Sigmoid colon (tissue), 7 donors: ENCODE measurements around the gene GABBR2. TPM values are rescaled to one million over a fixed set of nuclear protein-coding genes. Genes with fewer than 3 reads are reported as not detected.

Source experiments
- DNase-seq: peaks from one replicate; pipeline ENCODE4 v3.0.0-alpha.2; 2019
- H3K27ac ChIP-seq, 4 donors: fragments of 200-600 bp; sonication (generic); one replicate each; pipeline ENCODE4 v1.5.1; 2016 to 2019; ENCODE audit warnings: mild to moderate bottlenecking in 1 of 4
- H3K27me3 ChIP-seq, 3 donors: fragments of 200-600 bp; sonication (generic); one replicate each; pipeline ENCODE4 v1.5.1; 2019; ENCODE audit warnings: mild to moderate bottlenecking in 1 of 3
- H3K36me3 ChIP-seq, 4 donors: fragments of 200-600 bp; sonication (generic); one replicate each; pipeline ENCODE4 v1.5.1; 2016 to 2019
- H3K4me1 ChIP-seq, 4 donors: fragments of 200-600 bp; sonication (generic); one replicate each; pipeline ENCODE4 v1.5.1; 2017 to 2019
- H3K4me3 ChIP-seq, 4 donors: fragments of 200-600 bp; sonication (generic); one replicate each; pipeline ENCODE4 v1.5.1; 2017 to 2019; ENCODE audit warnings: mild to moderate bottlenecking in 2 of 4, moderate library complexity in 1 of 4
- H3K9me3 ChIP-seq, 4 donors: fragments of 200-600 bp in 3 of 4; sonication (generic) in 3 of 4; one replicate each; pipeline versions ENCODE4 v1.5.1 to v1.6.1; 2013 to 2019
- CTCF ChIP-seq, 4 experiments: fragments of 450-650 bp in 3 of 4; fragments of 200-600 bp in 1 of 4; IDR thresholded peaks; one replicate each; pipeline ENCODE4 v1.5.1; 2016 to 2019; ENCODE audit warnings: antibody characterized with exemption in 4 of 4, mild to moderate bottlenecking in 3 of 4, moderate library complexity in 2 of 4
- EP300 ChIP-seq, 4 donors: sonication (generic); formaldehyde crosslinking; IDR thresholded peaks; one replicate each; pipeline ENCODE4 v1.6.1; 2017; ENCODE audit warnings: antibody characterized with exemption in 4 of 4
- POLR2A ChIP-seq, 2 donors: fragments of 450-650 bp; IDR thresholded peaks; one replicate each; pipeline ENCODE4 v1.6.1; 2016; ENCODE audit warnings: antibody characterized with exemption in 2 of 2, mild to moderate bottlenecking in 2 of 2, moderate library complexity in 2 of 2
- POLR2AphosphoS5 ChIP-seq, 4 donors: sonication (generic); formaldehyde crosslinking; IDR thresholded peaks; one replicate each; pipeline ENCODE4 v1.6.1; 2017; ENCODE audit warnings: antibody characterized with exemption in 4 of 4
- WGBS, 2 donors: extraction: QIAGEN DNeasy Blood & Tissue Kit; methylation state at CpG; one replicate each; pipeline ENCODE4 v1.1.7; 2013; 5-methylcytosine and 5-hydroxymethylcytosine counted together
- intact Hi-C: fragments of 100-400 bp; cut with DNase I; formaldehyde crosslinking; loops from one replicate; pipeline ENCODE4 v1.15.1; 2023
- polyA plus RNA-seq, 3 donors: library from polyadenylated mRNA; stranded (reverse); fragments of 200-250 nt; gene quantifications; one replicate each; pipeline ENCODE4 v1.2.3, GENCODE V29; 2013
- total RNA-seq, 4 donors: library from RNA; depleted of rRNA; stranded (reverse); fragments of >200 nt; gene quantifications; one replicate each; pipeline ENCODE4 v1.1.0, GENCODE V29; 2016
- donor health status: healthy with polysubstance abuse.
- donor health status: Bipolar disorder and iron deficiency.
- donor health status: healthy.

GABBR2 gene
- total and polyA plus RNA-seq, 7 donors: under 0.01 to 0.04 (median under 0.01) TPM; not detected in 4

GRCh38 chr9:98532147-98532546, 176.6 kb downstream of the GABBR2 start:
- intact Hi-C loops: no loop called here
- Histone ChIP-seq H3K4me3 (no peak overlapping the region), H3K4me1 (no peaks in the 10 kb centered on the region), H3K27ac (no peak overlapping the region), H3K36me3 (no peaks in the 10 kb centered on the region), H3K9me3 (no peaks in the 10 kb centered on the region), H3K27me3 (no peaks in the 10 kb centered on the region)
- no peak for DNase-seq
- 76 to 77% methylated on average over 4 of the region's 4 CpGs for WGBS, 2 donors
- no peak for TF ChIP-seq POLR2A (IDR thresholded peaks at IDR 0.05)
- no peak for TF ChIP-seq EP300 (IDR thresholded peaks at IDR 0.05)
- TF ChIP-seq CTCF (IDR thresholded peaks at IDR 0.05): no peak
- TF ChIP-seq POLR2AphosphoS5 (IDR thresholded peaks at IDR 0.05): no peak

- Histone ChIP-seq H3K9me3 (peaks cover 0 to 4% (median 0%) of the 10 kb centered on the region in 4 donors), H3K27ac (no peak overlapping the region), H3K27me3 (no peaks in the 10 kb centered on the region), H3K4me1 (no peaks in the 10 kb centered on the region), H3K36me3 (no peaks in the 10 kb centered on the region), H3K4me3 (no peak overlapping the region)
- TF ChIP-seq POLR2AphosphoS5 (IDR thresholded peaks at IDR 0.05) (no peak), EP300 (IDR thresholded peaks at IDR 0.05) (no peak), POLR2A (IDR thresholded peaks at IDR 0.05) (no peak), CTCF (IDR thresholded peaks at IDR 0.05) (no peak)
- WGBS, 2 donors: 68 to 87% methylated on average over 6 of the region's 6 CpGs
- DNase-seq: no peak
- intact Hi-C loops: no loop called here
Measured at GRCh38 chr9:98530806-98531386, 177.8 kb downstream of the GABBR2 start.

- H3K4me1 ChIP-seq: no peaks in the 10 kb centered on the region
- no peak overlapping the region for H3K27ac ChIP-seq
- intact Hi-C loops: no loop called here
- H3K36me3 ChIP-seq: no peaks in the 10 kb centered on the region
- peaks cover 0 to 4% (median 0%) of the 10 kb centered on the region in 4 donors for H3K9me3 ChIP-seq
- H3K4me3 ChIP-seq: no peak overlapping the region
- H3K27me3 ChIP-seq: no peaks in the 10 kb centered on the region
- 64 to 75% methylated on average over 8 of the region's 8 CpGs for WGBS, 2 donors
- DNase-seq: no peak
- no peak for TF ChIP-seq POLR2AphosphoS5 (IDR thresholded peaks at IDR 0.05)
- TF ChIP-seq POLR2A (IDR thresholded peaks at IDR 0.05): no peak
- TF ChIP-seq CTCF (IDR thresholded peaks at IDR 0.05): no peak
- no peak for TF ChIP-seq EP300 (IDR thresholded peaks at IDR 0.05)
Measured at GRCh38 chr9:98530275-98530674, 178.5 kb downstream of the GABBR2 start.

GRCh38 chr9:98529841-98530240, 178.9 kb downstream of the GABBR2 start:
- H3K4me3 ChIP-seq: no peak overlapping the region
- H3K27me3 ChIP-seq: no peaks in the 10 kb centered on the region
- no peaks in the 10 kb centered on the region for H3K36me3 ChIP-seq
- DNase-seq: no peak
- peaks cover 0 to 4% (median 0%) of the 10 kb centered on the region in 4 donors for H3K9me3 ChIP-seq
- no peaks in the 10 kb centered on the region for H3K4me1 ChIP-seq
- TF ChIP-seq CTCF (IDR thresholded peaks at IDR 0.05) (no peak), POLR2A (IDR thresholded peaks at IDR 0.05) (no peak)
- intact Hi-C loops: no loop called here
- whole genome bisulfite sequencing, 2 donors: 82 to 90% methylated on average over 7 of the region's 7 CpGs
- H3K27ac ChIP-seq: no peak overlapping the region
